Keratinocyte (primary cell): ENCODE results near the gene WIPF3. TPM values are rescaled to one million over a fixed set of nuclear protein-coding genes. Genes with fewer than 3 reads are reported as not detected.

Experiments used
- DNase-seq: peaks from one replicate; pipeline ENCODE4 v3.0.0-alpha.2; 2011; ENCODE audit warnings: low read depth, missing footprints, low spot score
- FAIRE-seq: peaks from 2 replicates; lab custom pipeline; 2011; peaks lifted over from hg19 to GRCh38; lab: Jason Lieb, UNC
- H2AFZ ChIP-seq: 2 replicates; pipeline ENCODE4 v1.6.0; 2012; ENCODE audit warnings: low read length, control low read depth, inconsistent platforms; ENCODE audit not compliant: control insufficient read depth
- H3K27ac ChIP-seq: 2 replicates; pipeline ENCODE4 v1.5.1; 2011; ENCODE audit warnings: low read length; ENCODE audit not compliant: control insufficient read depth, insufficient read depth
- H3K27me3 ChIP-seq: 3 replicates; pipeline ENCODE4 v1.6.0; 2011; ENCODE audit warnings: low read length; ENCODE audit not compliant: control insufficient read depth, insufficient read depth; ENCODE audit errors: extremely low read depth
- H3K36me3 ChIP-seq, 2 experiments: 2 replicates in 1 of 2; 3 replicates in 1 of 2; pipeline ENCODE4 v1.5.1; 2011; ENCODE audit warnings: low read length in 2 of 2, mild to moderate bottlenecking in 1 of 2; ENCODE audit not compliant: control insufficient read depth in 2 of 2, insufficient read depth in 2 of 2; ENCODE audit errors: extremely low read depth in 1 of 2
- H3K4me1 ChIP-seq: 3 replicates; pipeline ENCODE4 v1.5.1; 2011; ENCODE audit warnings: low read length; ENCODE audit not compliant: control insufficient read depth, insufficient read depth; ENCODE audit errors: extremely low read depth
- H3K4me2 ChIP-seq: 3 replicates; pipeline ENCODE4 v1.6.0; 2011; ENCODE audit warnings: low read depth, low read length; ENCODE audit not compliant: control insufficient read depth, insufficient read depth; ENCODE audit errors: extremely low read depth
- H3K4me3 ChIP-seq, 3 experiments: fragments of 200-600 bp in 1 of 3; sonication (generic) in 1 of 3; 2 replicates in 2 of 3; 3 replicates in 1 of 3; pipeline ENCODE4 v1.5.1; 2011 to 2016; ENCODE audit warnings: low read length in 3 of 3, mild to moderate bottlenecking in 3 of 3, control low read depth in 2 of 3, inconsistent platforms in 1 of 3, low read depth in 1 of 3, mixed read lengths in 1 of 3, mixed run types in 1 of 3, moderate library complexity in 1 of 3; ENCODE audit not compliant: control insufficient read depth in 2 of 3, insufficient read depth in 2 of 3; ENCODE audit errors: extremely low read depth in 1 of 3
- H3K79me2 ChIP-seq: 2 replicates; pipeline ENCODE4 v1.6.0; 2012; ENCODE audit warnings: low read length; ENCODE audit not compliant: control insufficient read depth, insufficient read depth
- H3K9ac ChIP-seq: 3 replicates; pipeline ENCODE4 v1.6.0; 2011; ENCODE audit warnings: low read length; ENCODE audit not compliant: control insufficient read depth, insufficient read depth; ENCODE audit errors: extremely low read depth
- H3K9me1 ChIP-seq: 3 replicates; pipeline ENCODE4 v1.6.0; 2011; ENCODE audit warnings: low read length; ENCODE audit not compliant: control insufficient read depth, insufficient read depth; ENCODE audit errors: extremely low read depth
- H3K9me3 ChIP-seq: 2 replicates; pipeline ENCODE4 v1.5.1; 2012; ENCODE audit warnings: low read depth, low read length; ENCODE audit not compliant: control insufficient read depth
- H4K20me1 ChIP-seq: 3 replicates; pipeline ENCODE4 v1.6.0; 2011; ENCODE audit warnings: low read length; ENCODE audit not compliant: control insufficient read depth, insufficient read depth; ENCODE audit errors: extremely low read depth
- EZH2 ChIP-seq: IDR thresholded peaks from one replicate; pipeline ENCODE4 v1.6.1; 2012; ENCODE audit warnings: inconsistent platforms, mild to moderate bottlenecking, low read length, moderate library complexity
- dilution Hi-C: fragments of 300-500 bp; cut with MboI; formaldehyde crosslinking; loops from one replicate; pipeline ENCODE4 v1.7.0; 2020; ENCODE audit warnings: low sequenced_read_pairs; ENCODE audit not compliant: extremely low pct_ligation_motif_present
- polyA plus RNA-seq, 5 experiments: library from polyadenylated mRNA; depleted of rRNA in 3 of 5; stranded (reverse) in 3 of 5; stranded (forward) in 1 of 5; unstranded in 1 of 5; fragments of >200 nt; gene quantifications; 1 replicate in 1 of 5; 2 replicates in 3 of 5; 3 replicates in 1 of 5; pipeline versions ENCODE4 v1.2.1 to v1.2.3, GENCODE V29; 2011 to 2012; ENCODE audit warnings: missing spikeins in 2 of 5, low read depth in 1 of 5, low replicate concordance in 1 of 5
- TF ChIP-seq, protein P1 (sequence below), 3 experiments: IDR thresholded peaks in 1 of 3; conservative IDR thresholded peaks in 1 of 3; optimal IDR thresholded peaks in 1 of 3; 2 replicates in 2 of 3; 3 replicates in 1 of 3; pipeline versions ENCODE3 to v1.5.1; 2011; ENCODE audit warnings: low read length in 3 of 3, mild to moderate bottlenecking in 3 of 3, moderate library complexity in 2 of 3, control low read depth in 1 of 3, inconsistent platforms in 1 of 3; ENCODE audit not compliant: insufficient read depth in 2 of 3; ENCODE audit errors: extremely low read depth in 1 of 3

WIPF3 gene
- polyA plus RNA-seq, 1 donor (not counting 4 experiments of a cell fraction or from before 2014, with no cell fraction given): 0.04 TPM

DNA sequence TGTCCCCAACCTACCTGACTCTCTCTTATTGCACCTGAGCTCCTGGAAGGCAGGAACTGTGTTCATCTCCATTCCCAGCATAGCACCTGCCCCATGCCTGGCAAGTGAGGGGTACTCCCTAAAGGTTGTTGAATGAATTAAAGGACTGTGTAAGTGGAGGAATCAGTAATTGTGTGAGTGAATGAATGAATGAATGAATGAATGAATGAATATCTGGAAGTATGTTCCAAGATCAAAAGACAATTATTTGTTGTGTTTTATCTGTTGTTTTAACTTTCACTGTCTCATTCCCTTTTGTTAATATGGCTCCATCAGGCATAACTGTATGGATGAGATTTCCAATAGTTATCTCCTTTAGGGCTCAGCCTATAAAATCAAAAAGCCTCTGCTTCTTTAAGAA, 4.0 kb downstream of the WIPF3 start:
- Histone ChIP-seq H3K27me3 (peaks cover 55% of the 10 kb centered on the region), H3K4me3 (no peak overlapping the region), H4K20me1 (peaks cover 3% of the 10 kb centered on the region), H3K36me3 (no peaks in the 10 kb centered on the region), H3K9me3 (no peaks in the 10 kb centered on the region), H3K79me2 (no peaks in the 10 kb centered on the region), H3K9me1 (no peaks in the 10 kb centered on the region), H3K4me2 (no peak overlapping the region), H2AFZ (no peak overlapping the region), H3K4me1 (no peaks in the 10 kb centered on the region), H3K9ac (no peak overlapping the region), H3K27ac (no peak overlapping the region)
- no peak for TF ChIP-seq EZH2
- TF ChIP-seq, protein P1, sequence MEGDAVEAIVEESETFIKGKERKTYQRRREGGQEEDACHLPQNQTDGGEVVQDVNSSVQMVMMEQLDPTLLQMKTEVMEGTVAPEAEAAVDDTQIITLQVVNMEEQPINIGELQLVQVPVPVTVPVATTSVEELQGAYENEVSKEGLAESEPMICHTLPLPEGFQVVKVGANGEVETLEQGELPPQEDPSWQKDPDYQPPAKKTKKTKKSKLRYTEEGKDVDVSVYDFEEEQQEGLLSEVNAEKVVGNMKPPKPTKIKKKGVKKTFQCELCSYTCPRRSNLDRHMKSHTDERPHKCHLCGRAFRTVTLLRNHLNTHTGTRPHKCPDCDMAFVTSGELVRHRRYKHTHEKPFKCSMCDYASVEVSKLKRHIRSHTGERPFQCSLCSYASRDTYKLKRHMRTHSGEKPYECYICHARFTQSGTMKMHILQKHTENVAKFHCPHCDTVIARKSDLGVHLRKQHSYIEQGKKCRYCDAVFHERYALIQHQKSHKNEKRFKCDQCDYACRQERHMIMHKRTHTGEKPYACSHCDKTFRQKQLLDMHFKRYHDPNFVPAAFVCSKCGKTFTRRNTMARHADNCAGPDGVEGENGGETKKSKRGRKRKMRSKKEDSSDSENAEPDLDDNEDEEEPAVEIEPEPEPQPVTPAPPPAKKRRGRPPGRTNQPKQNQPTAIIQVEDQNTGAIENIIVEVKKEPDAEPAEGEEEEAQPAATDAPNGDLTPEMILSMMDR (optimal IDR thresholded peaks at IDR 0.05 in 1 of 3, IDR thresholded peaks at IDR 0.05 in 1 of 3, conservative IDR thresholded peaks at IDR 0.05 in 1 of 3; ENCODE audit: extremely low read depth in 1 of 3, insufficient read depth in 2 of 3, low read length in 3 of 3): no peak
- DNase-seq (no peak), FAIRE-seq (no peak)
- dilution Hi-C loops: no loop called here

DNA sequence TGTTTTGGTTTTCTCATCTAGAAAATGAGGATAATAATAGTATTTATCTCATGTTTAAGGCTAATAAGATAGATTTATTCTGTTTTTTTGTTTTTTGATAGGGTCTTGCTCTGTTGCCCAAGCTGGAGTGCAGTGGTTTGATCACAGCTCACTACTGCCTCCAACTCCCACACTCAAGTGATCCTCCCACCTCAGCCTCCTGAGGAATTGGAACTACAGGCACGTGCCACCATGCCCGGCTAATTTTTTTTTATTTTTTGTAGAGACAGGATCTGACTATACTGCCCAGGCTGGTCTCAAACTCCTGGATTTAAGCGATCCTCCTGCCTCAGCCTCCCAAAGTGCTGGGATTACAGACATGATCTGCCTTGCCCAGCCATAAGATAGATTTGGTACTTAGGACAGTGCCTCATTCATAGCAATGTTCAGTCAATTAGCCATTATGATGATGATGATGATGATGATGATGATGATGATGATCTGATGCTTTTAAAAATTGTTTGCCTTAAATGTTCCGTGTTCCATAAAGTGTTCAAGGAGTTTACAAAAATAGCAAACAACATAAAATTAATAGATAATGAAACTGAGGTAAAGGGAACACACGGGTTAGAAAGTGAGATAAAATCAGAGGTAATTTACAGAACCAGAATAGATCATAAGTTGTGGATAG, 4.6 kb downstream of the WIPF3 start:
- DNase-seq: no peak
- peaks cover 51% of the 10 kb centered on the region for H3K27me3 ChIP-seq

More for the DNA sequence above, 4.6 kb downstream of the WIPF3 start:
- Histone ChIP-seq H3K4me3 (no peak overlapping the region), H3K36me3 (no peaks in the 10 kb centered on the region), H3K9me1 (no peaks in the 10 kb centered on the region), H4K20me1 (peaks cover 2% of the 10 kb centered on the region), H2AFZ (no peak overlapping the region), H3K9ac (no peak overlapping the region), H3K27ac (no peak overlapping the region), H3K4me2 (no peak overlapping the region), H3K9me3 (no peaks in the 10 kb centered on the region), H3K4me1 (no peaks in the 10 kb centered on the region), H3K79me2 (no peaks in the 10 kb centered on the region)
- dilution Hi-C loops: no loop called here
- TF ChIP-seq EZH2: no peak
- TF ChIP-seq, protein P1 (optimal IDR thresholded peaks at IDR 0.05 in 1 of 3, IDR thresholded peaks at IDR 0.05 in 1 of 3, conservative IDR thresholded peaks at IDR 0.05 in 1 of 3; ENCODE audit: extremely low read depth in 1 of 3, insufficient read depth in 2 of 3, low read length in 3 of 3): no peak
- no peak for FAIRE-seq
